ENCODE data around the gene YIPF3. TPM values are rescaled to one million over a fixed set of nuclear protein-coding genes. Genes with fewer than 3 reads are reported as not detected.
A peak's percentile ranks its signal among the peaks of the same experiment; 100 is the strongest.

The YIPF3 gene
- total RNA-seq, 2 experiments from 2014 or later, result 50.9 to 56.3 TPM

DNA sequence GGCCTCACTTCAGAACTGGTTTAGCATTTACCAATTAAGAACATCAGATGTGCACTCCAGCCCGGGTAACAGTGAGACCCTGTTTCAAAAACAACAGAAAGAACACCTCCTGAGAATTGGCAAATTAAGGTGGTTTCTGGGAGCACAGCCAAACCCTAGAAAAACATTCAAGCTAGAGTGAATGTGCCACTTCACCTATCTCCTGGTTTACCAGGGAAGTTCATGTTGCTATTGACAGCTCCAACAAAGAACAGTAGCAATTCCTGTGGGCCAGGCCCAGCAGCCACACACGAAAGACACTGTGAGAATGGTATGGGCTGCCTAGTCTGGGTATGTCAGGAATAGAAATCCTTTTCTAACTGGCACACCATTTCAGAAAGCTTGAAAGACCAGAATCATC, 5.1 kb upstream of the YIPF3 start:
- Mint-ChIP-seq H3K9me3 (ENCODE audit: low read depth) (no peaks in the 10 kb centered on the region), H3K27me3 (no peaks in the 10 kb centered on the region), H3K27ac (no peak overlapping the region), H3K4me1 (peaks cover 4% of the 10 kb centered on the region), H3K36me3 (peaks cover 50% of the 10 kb centered on the region), H3K4me3 (no peak overlapping the region)
- ATAC-seq, result no peak
- no peak for DNase-seq
- CTCF ChIA-PET, result interaction anchor here (1.0 kb wide), 1 partner anchor 14 kb away, joined by 3 read pairs; no protein-coding TSS in a partner anchor

DNA sequence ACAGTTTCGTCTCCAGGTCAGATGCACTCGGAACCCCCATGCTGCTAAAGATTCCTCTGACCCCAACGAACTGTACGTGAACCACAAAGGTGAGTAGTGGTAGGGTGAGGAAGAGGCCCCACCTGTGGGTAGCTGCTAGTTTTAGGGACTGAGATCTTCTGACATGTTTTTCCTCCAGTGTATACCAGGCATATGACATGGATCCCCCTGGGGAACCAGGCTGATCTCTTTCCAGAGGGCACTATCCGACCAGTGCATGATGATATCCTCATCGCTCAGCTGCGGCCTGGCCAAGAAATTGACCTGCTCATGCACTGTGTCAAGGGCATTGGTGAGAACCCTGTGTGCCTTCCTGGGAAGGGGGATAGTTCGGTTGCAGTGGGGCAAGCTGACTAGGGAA, 3.4 kb upstream of the YIPF3 start:
- H3K4me1 Mint-ChIP-seq, result peaks cover 17% of the 10 kb centered on the region
- no peaks in the 10 kb centered on the region for H3K9me3 Mint-ChIP-seq (ENCODE audit: low read depth)
- CTCF ChIA-PET, result interaction anchor here (1.6 to 2.2 kb wide), 2 partner anchors 13 kb away, joined by 6 to 9 read pairs; no protein-coding TSS in a partner anchor
- no peaks in the 10 kb centered on the region for H3K27me3 Mint-ChIP-seq
- DNase-seq (no peak), ATAC-seq (no peak)
- H3K27ac Mint-ChIP-seq, result no peak overlapping the region
- peaks cover 37% of the 10 kb centered on the region for H3K36me3 Mint-ChIP-seq
- H3K4me3 Mint-ChIP-seq, result no peak overlapping the region

DNA sequence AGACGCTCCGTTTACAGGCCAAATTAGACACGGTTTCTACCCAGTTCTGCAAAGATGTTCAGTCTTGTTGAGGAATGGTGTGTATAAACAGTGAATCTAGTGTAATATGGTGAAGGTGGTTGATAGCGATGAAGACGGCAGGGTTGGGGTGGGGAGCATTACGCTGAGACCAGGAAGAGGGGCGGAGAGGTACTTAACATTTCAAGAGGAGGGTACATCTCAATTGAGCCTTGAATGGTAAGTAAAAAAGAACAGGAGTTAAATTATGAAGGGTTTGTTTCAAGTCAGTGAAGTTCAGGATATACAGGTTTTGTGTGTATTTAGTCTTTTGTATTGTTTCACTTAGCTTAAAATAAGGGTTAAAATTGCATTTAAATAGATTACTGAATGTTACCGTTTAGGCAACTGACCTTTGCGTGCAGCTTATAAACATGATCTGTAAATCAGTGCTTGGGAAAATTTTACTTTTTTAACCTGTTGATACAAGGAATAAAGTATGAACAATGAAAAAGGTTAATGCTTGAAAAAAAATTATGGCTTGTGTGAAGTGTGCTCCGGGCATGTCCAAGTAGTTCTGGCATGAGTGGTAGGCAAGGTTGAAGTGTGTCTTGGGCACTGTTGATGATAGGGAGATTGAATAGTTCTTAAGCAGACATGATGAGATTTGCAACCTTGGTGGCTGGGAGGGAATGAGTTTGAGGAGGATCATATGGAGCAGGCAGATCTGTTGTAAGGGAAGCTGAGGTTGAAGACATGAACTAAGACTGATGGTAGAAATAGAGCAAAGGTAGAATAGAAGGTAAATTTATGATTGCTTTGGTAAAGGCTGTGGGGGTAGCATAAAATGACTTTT, 1.0 kb upstream of the YIPF3 start:
- H3K4me3 Mint-ChIP-seq, result no peak overlapping the region
- peak; percentile 7 for ATAC-seq
- H3K27me3 Mint-ChIP-seq, result no peaks in the 10 kb centered on the region
- CTCF ChIA-PET, result interaction anchor here (1.1 to 4.1 kb wide), 6 partner anchors 12 to 288 kb away, joined by 3 to 34 read pairs (median 4); partner anchors contain the start of genes DLK2, DNPH1, POLH and XPO5
- H3K36me3 Mint-ChIP-seq, result peaks cover 35% of the 10 kb centered on the region
- H3K27ac Mint-ChIP-seq, result no peak overlapping the region
- DNase-seq, result no peak
- peaks cover 22% of the 10 kb centered on the region for H3K4me1 Mint-ChIP-seq
- H3K9me3 Mint-ChIP-seq (ENCODE audit: low read depth), result no peaks in the 10 kb centered on the region

DNA sequence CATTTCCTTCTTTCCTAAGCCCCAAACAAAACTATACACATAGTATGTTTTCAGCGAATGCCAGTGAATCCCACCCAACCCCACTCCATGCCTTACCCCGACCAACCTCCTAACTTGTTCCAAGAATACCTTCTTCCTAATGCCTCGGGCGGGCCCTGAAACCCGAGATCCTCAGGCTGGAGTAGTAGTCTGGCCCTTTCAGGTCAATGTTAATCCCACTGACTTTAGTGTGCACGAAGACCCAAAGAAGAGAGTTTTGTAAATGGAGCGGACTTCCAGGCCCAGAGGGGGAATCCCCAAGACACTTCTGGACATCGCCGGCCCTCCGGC, 394 bp downstream of the YIPF3 start:
- Mint-ChIP-seq H3K9me3 (ENCODE audit: low read depth) (no peaks in the 10 kb centered on the region), H3K36me3 (peaks cover 40% of the 10 kb centered on the region), H3K4me1 (peaks cover 22% of the 10 kb centered on the region), H3K27me3 (no peaks in the 10 kb centered on the region), H3K27ac (no peak overlapping the region), H3K4me3 (no peak overlapping the region)
- CTCF ChIA-PET, result interaction anchor here (0.6 to 4.1 kb wide), 7 partner anchors 11 to 287 kb away, joined by 3 to 34 read pairs (median 4); partner anchors contain the start of genes DNPH1, POLH and XPO5
- ATAC-seq (peak; percentile 3), DNase-seq (no peak)

DNA sequence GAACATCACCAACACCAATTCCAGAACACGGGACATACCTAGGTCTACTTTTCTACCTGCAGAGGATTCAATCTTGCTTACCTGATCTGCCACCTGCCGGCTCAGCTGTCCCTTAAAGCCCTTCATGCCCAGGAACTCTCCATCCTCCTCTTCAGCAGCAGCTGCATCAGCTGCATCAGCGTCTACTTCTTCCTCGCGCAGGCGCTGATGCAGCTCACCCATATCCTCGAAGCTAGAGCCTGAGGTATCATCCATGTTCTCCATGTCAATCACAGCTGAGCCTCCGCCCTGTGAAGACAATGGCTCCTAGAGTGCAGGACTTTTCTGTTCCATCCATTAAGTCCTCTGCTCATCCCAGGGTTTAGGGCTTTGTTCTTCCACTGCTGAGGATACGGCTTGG, 918 bp downstream of the YIPF3 start:
- ATAC-seq (no peak), DNase-seq (no peak)
- no peak overlapping the region for H3K27ac Mint-ChIP-seq
- no peak overlapping the region for H3K4me3 Mint-ChIP-seq
- H3K36me3 Mint-ChIP-seq, result peaks cover 38% of the 10 kb centered on the region
- H3K4me1 Mint-ChIP-seq, result peaks cover 22% of the 10 kb centered on the region
- H3K9me3 Mint-ChIP-seq (ENCODE audit: low read depth), result no peaks in the 10 kb centered on the region
- CTCF ChIA-PET, result interaction anchor here (0.6 to 4.1 kb wide), 3 partner anchors 10 to 75 kb away, joined by 3 to 34 read pairs (median 3); no protein-coding TSS in a partner anchor
- H3K27me3 Mint-ChIP-seq, result no peaks in the 10 kb centered on the region

DNA sequence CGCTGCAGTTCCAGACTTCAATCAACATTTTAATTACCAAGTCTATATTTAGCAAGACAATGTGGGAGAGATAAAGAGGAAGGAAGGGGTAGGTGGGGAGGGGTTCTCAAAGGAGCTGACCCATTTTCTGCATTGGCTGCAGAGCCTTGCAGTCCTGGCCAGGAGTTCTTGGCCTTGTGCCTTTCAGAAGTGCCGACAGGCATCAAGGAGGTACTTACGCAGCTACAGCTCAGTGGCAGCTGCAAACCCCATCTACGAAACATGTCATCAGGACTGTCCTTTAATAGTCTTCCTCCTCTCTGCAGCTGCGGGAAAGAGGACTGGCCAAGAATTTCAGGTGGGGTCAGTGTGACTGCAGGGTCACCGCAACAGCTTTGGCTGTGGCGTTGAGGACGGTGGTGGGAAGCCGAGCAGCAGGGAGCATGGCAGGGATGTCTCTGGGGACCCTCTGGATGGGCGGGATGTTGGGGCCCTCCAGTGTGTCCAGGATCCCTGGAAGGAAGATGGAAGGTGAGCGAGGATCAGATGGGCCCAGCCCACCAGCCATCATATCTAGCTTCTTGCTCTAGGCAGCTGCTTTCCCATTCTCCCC, 4.8 kb downstream of the YIPF3 start:
- H3K9me3 Mint-ChIP-seq (ENCODE audit: low read depth), result no peaks in the 10 kb centered on the region
- no peak overlapping the region for H3K27ac Mint-ChIP-seq
- peaks cover 18% of the 10 kb centered on the region for H3K27me3 Mint-ChIP-seq
- DNase-seq (no peak), ATAC-seq (no peak)
- H3K4me3 Mint-ChIP-seq, result no peak overlapping the region
- peaks cover 31% of the 10 kb centered on the region for H3K4me1 Mint-ChIP-seq
- CTCF ChIA-PET, result interaction anchor here (0.7 to 1.2 kb wide), 2 partner anchors 59 to 248 kb away, joined by 3 to 4 read pairs; no protein-coding TSS in a partner anchor
- peaks cover 29% of the 10 kb centered on the region for H3K36me3 Mint-ChIP-seq

DNA sequence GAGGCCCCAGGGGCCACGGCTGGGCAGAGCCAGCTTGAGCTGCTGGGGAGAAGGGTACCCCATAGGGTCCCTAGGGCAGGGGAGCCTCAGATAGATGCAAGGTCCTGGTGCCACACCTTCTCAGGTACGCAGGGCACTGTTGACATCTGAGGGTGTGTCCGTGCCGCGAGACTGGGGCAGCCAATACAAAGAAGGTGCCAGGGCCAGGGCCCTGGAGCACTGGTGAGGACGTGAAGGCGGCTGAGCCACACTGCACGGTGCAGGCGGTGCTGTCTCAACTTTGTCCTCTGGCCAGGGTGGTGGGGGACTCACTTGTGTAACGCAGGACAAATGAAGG, 5.9 kb downstream of the YIPF3 start:
- DNase-seq (no peak), ATAC-seq (no peak)
- peak overlapping the region; percentile 56 for H3K4me3 Mint-ChIP-seq
- H3K36me3 Mint-ChIP-seq, result peaks cover 29% of the 10 kb centered on the region
- H3K9me3 Mint-ChIP-seq (ENCODE audit: low read depth), result no peaks in the 10 kb centered on the region
- peaks cover 18% of the 10 kb centered on the region for H3K27me3 Mint-ChIP-seq
- no peak overlapping the region for H3K27ac Mint-ChIP-seq
- CTCF ChIA-PET, result no interaction called here
- H3K4me1 Mint-ChIP-seq, result peaks cover 33% of the 10 kb centered on the region

DNA sequence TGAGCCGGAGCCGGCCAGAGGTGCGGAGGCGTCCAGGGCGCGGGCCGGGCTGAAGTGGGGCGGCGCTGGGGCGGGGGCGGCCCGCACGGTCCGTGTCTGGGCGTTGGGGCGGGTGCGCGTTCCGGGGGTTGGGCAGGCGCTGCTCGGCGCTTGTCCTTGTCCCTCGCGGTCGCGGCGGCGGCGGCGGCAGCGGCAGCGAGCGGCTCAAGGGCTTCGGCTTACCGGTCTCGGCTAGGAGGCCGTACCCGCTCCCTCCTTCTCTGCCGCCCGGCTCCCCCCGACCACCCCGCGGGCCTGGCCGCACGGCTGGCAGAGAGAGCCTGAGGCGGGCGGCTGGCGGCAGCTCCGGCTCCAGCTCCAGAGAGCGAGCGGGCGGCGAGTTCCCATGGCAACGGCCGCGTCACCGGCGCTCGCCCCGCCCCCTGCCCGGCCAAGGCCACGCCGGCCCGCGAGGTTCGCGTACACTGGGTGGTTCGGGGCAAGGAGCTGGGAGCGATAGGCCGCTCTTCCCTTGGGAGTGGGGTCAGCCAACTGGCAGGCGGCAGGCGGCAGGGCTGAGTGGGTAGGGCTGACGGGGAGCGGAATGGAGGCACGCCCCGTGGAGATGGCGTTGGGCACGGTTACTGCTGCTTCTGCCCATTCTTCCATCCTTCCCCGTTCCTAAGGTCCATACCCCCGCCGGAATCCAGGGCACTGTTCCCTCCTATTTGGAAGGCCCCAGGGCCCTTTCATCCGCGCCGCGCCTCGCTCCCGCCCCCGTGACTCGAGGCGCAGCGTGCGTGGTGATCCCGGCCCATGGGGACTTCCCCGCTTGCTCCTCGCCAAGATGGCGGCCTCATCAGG, 6.5 kb downstream of the YIPF3 start, which contains the start of gene LRRC73:
LRRC73 (minus strand) TSS at position 363 of the 843 bp plus-strand sequence. CDS start 561 bp downstream, outside the sequence.
- Mint-ChIP-seq H3K36me3 (peaks cover 27% of the 10 kb centered on the region), H3K4me3 (peak within 1 kb of the TSS; percentile 76), H3K4me1 (peaks cover 27% of the 10 kb centered on the region), H3K9me3 (ENCODE audit: low read depth) (no peaks in the 10 kb centered on the region), H3K27me3 (peaks cover 18% of the 10 kb centered on the region), H3K27ac (no peak within 1 kb of the TSS)
- CTCF ChIA-PET, result interaction anchor here (0.7 to 5.8 kb wide), 9 partner anchors 16 to 325 kb away, joined by 3 to 45 read pairs (median 3); partner anchors contain the start of gene MRPS18A
- DNase-seq, result peak; percentile 80
- peak; percentile 81 for ATAC-seq

DNA sequence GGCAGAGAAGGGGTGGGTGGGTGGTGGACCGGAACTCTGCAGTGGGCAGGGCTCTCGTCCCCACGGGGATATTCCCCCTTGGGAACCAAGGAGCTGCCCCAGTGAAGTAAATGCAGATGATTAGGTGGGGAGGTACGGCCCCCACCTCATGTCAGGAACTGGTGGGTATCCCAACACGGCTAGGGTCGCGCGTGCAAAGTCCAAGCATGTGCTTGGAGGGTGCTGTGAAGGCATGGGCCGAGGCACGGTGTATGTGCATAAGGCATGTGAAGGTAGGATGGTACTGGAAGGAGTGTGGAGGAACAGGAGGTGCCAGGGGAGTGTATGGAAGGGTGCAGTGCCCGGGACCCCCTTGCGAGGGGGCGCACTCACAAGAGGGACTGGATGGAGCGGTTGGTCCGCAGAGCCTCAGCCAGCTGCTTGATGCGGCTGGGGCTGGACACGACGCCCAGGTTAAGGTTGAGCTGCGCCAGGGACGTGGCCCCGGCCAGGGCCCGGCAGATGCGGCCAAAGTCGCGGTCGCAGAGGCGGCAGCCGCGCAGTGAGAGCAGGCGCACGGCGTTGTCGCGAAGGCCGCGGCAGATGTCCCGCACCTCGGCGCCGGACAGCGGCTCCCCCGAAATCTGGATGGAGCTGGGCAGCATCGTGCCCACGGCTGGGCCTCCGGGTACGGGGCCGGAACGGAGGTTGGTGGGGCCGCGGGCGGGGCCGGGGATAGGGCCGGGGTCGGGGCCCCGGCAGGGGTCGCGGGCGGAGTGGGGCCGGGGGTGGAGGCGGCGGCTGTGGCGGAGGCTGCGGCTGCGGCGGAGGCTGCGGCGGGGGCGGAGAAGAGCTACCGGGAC, 7.4 kb downstream of the YIPF3 start:
- H3K27me3 Mint-ChIP-seq, result peaks cover 18% of the 10 kb centered on the region
- peaks cover 20% of the 10 kb centered on the region for H3K4me1 Mint-ChIP-seq
- no peaks in the 10 kb centered on the region for H3K9me3 Mint-ChIP-seq (ENCODE audit: low read depth)
- H3K27ac Mint-ChIP-seq, result no peak overlapping the region
- DNase-seq (no peak), ATAC-seq (no peak)
- H3K4me3 Mint-ChIP-seq, result peak overlapping the region; percentile 76
- peaks cover 21% of the 10 kb centered on the region for H3K36me3 Mint-ChIP-seq
- CTCF ChIA-PET, result interaction anchor here (1.0 to 5.8 kb wide), 10 partner anchors 16 to 324 kb away, joined by 3 to 48 read pairs (median 3); partner anchors contain the start of gene DLK2

DNA sequence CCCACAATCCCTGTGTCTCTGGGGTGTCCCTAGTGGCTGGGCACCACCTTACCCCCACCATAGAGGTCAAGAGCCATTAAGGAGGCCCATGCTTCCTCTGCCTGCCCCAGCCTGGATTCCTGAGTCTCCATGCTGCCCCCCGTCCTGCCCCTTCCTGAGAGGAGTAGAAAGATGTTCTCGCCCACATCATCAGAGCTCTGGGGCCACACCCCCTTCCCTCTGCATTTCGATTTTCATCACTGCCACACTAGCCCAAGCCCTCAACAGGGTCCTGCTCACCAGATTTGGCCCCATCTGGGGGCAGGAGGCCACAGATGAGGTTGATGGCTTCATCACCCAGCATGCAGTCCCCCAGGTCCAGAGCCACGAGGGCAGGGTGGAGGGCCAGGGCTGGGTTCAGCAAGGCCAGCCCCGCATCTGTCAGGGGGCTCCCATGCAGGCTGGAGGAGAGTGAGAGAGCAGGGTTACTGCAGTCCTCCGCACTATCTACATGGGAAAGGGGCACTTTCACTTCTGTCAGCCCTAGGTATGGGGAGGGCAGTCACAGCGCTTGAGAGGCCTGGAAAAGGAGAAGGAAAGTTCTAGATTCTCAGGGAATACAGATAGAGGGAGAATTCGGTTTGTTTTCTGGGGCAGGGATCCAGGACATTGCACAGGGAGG, 8.1 kb downstream of the YIPF3 start:
- peaks cover 20% of the 10 kb centered on the region for H3K36me3 Mint-ChIP-seq
- H3K27me3 Mint-ChIP-seq, result peaks cover 18% of the 10 kb centered on the region
- H3K27ac Mint-ChIP-seq, result no peak overlapping the region
- no peaks in the 10 kb centered on the region for H3K9me3 Mint-ChIP-seq (ENCODE audit: low read depth)
- ATAC-seq (no peak), DNase-seq (no peak)
- CTCF ChIA-PET, result interaction anchor here (0.9 to 5.8 kb wide), 9 partner anchors 8 to 246 kb away, joined by 3 to 48 read pairs (median 13); partner anchors contain the start of genes DLK2, POLR1C and YIPF3
- H3K4me1 Mint-ChIP-seq, result peaks cover 17% of the 10 kb centered on the region
- H3K4me3 Mint-ChIP-seq, result peak overlapping the region; percentile 45

DNA sequence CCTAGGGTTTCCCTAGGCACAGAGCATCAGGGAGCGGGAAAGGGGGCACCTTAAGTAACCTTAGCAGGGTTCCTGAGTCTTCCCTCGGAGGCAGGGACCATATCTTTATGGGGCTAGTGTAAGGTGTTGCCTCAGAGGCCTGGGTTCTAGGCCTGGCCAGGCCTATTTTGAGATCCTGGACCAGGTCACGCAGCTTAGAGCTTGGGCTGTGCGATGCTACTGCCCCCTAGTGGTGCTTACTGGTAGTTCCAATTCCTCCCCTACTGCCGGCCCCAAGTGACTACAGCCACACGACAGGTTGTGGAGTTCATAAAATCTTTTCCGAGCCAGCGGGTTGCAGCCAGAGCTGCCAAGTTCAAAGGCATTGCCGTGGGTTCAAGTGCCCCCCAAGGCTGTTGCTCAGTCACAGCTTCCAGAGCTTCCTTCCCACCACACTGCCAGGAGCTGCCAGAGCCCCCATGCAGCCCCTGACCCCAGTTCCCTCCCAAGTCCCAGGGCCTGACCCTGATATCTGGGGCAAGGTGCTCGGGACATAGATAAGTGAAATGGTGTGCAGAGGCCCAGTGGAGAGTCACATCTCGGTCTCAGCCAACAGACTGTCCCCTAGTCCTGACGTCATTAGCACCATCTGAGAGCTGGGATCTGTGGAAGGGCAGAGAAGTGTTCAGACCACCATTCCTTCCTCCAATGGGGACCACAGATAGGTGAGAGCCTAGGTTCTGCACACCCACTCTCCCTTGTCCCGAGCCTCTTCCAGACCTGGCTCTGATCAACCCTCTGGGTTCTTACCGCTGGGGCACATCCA, 9.9 kb downstream of the YIPF3 start:
- ATAC-seq, result peak; percentile 68

More for the DNA sequence above, 9.9 kb downstream of the YIPF3 start:
- no peak overlapping the region for H3K4me3 Mint-ChIP-seq
- H3K27ac Mint-ChIP-seq, result peak overlapping the region; percentile 20
- H3K27me3 Mint-ChIP-seq, result peaks cover 18% of the 10 kb centered on the region
- H3K9me3 Mint-ChIP-seq (ENCODE audit: low read depth), result no peaks in the 10 kb centered on the region
- peak; percentile 86 for DNase-seq
- H3K4me1 Mint-ChIP-seq, result peaks cover 17% of the 10 kb centered on the region
- H3K36me3 Mint-ChIP-seq, result peaks cover 15% of the 10 kb centered on the region
- CTCF ChIA-PET, result interaction anchor here (0.6 to 5.8 kb wide), 41 partner anchors 8 to 514 kb away, joined by 3 to 48 read pairs (median 5); partner anchors contain the start of genes ABCC10, CRIP3, DLK2 and DNPH1
